ENCODE data around the gene TPO. TPM values are rescaled to one million over a fixed set of nuclear protein-coding genes. Genes with fewer than 3 reads are reported as not detected.
"Not testable (repeated sequence)": the region's sequence is repeated elsewhere in the genome, so short reads cannot be mapped to it uniquely, and the experiment has no call there.

Gene TPO
- total RNA-seq, 2 donors from 2014 or later, result 8.4 to 9.7 TPM

DNA sequence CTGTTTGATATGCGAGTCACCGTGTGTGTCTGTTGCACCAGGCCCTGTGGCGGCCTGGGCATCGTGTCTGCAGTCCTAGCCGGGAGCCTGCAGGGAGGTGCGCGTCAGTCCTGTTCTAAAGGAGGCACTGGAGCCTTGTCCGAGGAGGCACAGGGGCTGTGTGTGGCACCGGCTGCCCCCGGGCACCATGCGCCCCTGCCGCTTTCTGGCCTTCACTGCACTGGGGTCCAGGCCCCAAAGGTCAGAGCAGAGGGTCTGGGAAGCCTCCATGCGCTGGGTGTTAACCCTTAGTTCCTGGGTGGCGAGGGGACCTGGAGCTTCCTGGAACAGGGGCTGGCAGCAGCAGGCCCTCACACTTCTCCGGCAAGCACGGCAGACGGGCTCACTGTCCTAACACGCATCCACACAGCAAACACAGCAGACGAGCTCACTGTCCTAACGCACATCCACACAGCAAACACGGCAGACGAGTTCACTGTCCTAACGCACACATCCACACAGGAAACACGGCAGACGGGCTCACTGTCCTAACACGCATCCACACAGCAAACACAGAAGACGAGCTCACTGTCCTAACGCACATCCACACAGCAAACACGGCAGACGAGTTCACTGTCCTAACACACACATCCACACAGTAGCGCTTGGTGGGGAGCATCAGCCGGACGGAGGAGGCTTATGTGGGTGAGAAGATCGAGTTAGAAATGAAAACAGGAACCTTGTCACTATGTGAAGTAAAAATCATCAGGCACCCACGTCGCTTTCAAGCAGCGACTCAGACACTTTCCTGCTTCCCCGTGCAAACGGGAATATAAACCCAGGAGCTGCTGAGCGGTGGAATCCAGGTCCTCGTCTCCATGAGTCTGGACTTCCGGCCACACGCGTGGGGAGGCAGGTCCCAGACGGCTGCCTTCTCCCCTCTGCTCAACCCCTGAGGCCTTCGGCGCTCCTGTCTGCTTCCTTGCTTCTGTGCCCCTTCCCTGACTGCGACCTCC is 65.3 kb downstream of the TPO start:
- intact Hi-C loops (cut with DNase I), result no loop called here
- DNase-seq (no peak), ATAC-seq (no peak)

GRCh38 chr2:1479346-1479745 is 66.1 kb downstream of the TPO start:
- intact Hi-C loops (cut with DNase I), result no loop called here
- ATAC-seq, result no peak
- DNase-seq, result no peak

DNA sequence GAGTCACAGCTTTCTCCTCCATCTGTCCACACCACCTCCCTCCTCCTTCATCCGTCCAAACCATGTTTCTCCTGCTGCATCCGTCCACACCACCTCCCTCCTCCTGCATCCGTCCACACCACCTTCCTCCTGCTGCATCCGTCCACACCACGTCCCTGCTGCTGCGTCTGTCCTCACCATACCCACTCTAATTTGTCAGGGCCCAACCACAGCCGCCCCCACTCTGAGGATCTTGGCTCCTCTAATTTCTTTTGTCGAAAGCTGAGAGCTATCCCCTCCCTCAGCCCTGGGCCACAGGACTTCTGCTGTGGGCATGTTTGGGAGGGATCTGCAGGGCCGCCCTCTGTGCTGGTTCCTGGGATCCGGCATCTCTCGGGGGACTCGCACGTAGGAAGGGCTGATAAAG is 67.4 kb downstream of the TPO start:
- DNase-seq, result no peak
- ATAC-seq, result peak in 1 of 2 donors; percentile 72
- intact Hi-C loops (cut with DNase I), result no loop called here

DNA sequence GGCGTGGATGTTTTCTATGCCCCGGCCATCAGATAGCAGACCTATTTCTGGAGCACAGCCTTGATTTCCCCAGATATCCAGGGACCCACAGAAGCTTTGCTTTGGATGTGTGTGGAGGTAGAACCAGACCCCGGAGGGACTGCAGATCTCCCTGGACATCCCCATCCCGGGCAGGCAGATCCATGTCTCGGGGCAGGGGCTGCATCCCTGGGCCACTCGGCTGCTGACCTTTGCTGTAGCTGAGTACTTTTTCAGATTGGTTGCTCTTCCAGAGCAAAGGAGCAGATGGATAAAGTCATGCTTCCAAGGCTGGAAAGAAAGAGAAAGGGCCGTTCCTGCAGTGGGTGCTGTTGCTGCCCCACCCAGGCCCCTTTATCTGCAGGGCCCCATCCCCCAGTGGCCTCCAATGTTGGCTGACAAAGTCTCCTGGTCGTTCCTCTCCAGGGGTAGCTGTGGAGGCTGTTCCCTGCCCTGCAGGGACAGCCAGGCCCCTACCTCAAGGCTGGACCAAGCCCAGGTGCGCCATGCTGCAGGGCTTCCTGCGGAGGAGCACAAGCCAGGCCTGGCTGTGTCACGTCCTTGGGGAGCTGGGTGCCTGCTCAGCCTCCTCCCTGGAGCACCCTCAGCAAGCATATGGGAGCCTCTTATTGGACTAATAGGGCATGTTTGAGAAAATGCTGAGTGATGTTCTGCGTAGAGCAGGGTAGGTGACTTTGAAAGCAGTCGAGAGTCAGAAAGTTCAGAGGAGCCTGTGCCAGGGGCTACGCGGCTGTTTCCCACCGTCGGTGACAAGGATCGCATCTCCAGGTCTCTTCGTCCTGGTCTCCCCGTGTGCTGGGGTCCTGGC is 68.4 kb downstream of the TPO start:
- intact Hi-C loops (cut with DNase I), result no loop called here
- no peak for DNase-seq

DNA sequence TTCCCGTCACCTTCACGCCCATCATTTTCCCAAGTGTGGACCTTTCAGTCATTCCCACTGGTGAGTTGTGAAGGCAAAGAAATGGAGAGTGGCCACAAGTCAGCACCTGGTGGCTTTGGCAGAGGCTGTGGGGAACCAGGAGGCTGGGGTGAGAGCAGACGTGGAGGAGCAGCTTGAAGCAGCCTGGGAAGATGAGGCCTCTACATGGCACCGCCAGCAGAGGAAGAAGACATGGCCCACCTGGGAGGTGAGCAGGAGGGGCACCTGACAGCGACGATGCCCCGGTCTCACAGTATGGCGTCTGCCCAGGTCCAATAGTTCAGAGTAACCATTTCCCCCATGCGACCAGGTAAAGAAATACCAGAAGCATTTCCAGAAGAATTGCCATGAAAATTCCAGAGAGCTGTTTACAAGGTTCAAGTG is 69.0 kb downstream of the TPO start:
- ATAC-seq, result no peak
- no peak for DNase-seq
- intact Hi-C loops (cut with DNase I), result no loop called here

More for the DNA sequence above, 68.4 kb downstream of the TPO start:
- ATAC-seq, result no peak

- no peak for ATAC-seq
- intact Hi-C loops (cut with DNase I), result no loop called here
- no peak for DNase-seq
These were observed 69.7 kb downstream of the TPO start for GRCh38 chr2:1482981-1483380.

DNA sequence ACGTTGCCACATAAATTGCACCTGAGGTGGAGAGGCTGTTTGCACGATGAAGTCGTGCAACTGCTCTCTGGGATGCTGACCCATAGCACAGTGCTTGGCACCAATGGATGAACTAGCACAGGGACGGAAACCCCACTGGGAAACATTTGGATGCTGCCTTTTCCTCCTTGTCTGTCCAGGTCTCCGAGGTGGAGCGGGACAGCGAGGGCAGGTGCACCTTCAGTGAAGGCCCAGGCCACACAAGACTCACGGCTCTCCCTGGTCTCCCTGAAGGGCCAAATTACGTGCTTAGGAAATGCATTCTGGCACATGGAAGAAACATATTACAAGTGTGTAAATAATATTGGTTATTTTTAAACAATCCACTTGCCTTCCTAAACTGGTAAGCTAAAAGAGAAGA is 70.3 kb downstream of the TPO start:
- DNase-seq, result no peak
- no peak for ATAC-seq
- intact Hi-C loops (cut with DNase I), result no loop called here

- intact Hi-C loops (cut with DNase I), result no loop called here
- ATAC-seq (no peak), DNase-seq (no peak)
These were observed 71.0 kb downstream of the TPO start for GRCh38 chr2:1484131-1484884.

GRCh38 chr2:1486670-1487069 is 73.4 kb downstream of the TPO start:
- ATAC-seq (no peak), DNase-seq (no peak)
- intact Hi-C loops (cut with DNase I), result no loop called here

GRCh38 chr2:1487758-1488157 is 74.5 kb downstream of the TPO start:
- intact Hi-C loops (cut with DNase I), result no loop called here

GRCh38 chr2:1488181-1488671 is 75.0 kb downstream of the TPO start:
- ATAC-seq (no peak), DNase-seq (no peak)
- intact Hi-C loops (cut with DNase I), result no loop called here

More at GRCh38 chr2:1487758-1488157, 74.5 kb downstream of the TPO start:
- no peak for DNase-seq
- ATAC-seq, result no peak

- DNase-seq, result no peak
- peak in 1 of 2 donors; percentile 14 for ATAC-seq
- intact Hi-C loops (cut with DNase I), result no loop called here
These were observed 75.6 kb downstream of the TPO start for GRCh38 chr2:1488851-1489250.

- DNase-seq (no peak), ATAC-seq (no peak)
- intact Hi-C loops (cut with DNase I), result no loop called here
These were observed 76.2 kb downstream of the TPO start for GRCh38 chr2:1489486-1489885.

GRCh38 chr2:1490381-1490780 is 77.1 kb downstream of the TPO start:
- ATAC-seq; intact Hi-C loops (cut with DNase I); DNase-seq: not testable (repeated sequence)

DNA sequence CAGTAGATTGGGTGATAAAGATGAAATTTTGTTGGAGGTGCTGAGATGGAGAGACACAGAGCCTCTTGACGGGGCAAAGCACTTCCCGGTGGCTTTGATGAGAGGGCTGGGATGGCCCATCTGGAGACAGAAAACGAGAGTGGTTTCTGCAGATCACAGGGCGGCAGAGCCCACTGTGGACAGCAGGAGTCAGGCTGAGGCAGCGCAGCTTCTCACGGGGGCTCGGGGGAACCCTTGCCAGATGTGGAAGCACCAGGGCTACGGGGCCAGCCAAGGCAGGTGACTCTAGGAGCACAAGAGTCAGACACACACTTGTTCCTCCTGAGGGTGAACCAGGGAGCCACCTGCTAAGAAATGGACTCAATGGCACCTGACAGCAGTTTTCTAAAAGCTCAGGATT is 78.5 kb downstream of the TPO start:
- no peak for DNase-seq
- intact Hi-C loops (cut with DNase I), result no loop called here
- ATAC-seq, result no peak

- intact Hi-C loops (cut with DNase I); ATAC-seq; DNase-seq: not testable (repeated sequence)
These were observed 79.0 kb downstream of the TPO start for GRCh38 chr2:1492231-1492630.

DNA sequence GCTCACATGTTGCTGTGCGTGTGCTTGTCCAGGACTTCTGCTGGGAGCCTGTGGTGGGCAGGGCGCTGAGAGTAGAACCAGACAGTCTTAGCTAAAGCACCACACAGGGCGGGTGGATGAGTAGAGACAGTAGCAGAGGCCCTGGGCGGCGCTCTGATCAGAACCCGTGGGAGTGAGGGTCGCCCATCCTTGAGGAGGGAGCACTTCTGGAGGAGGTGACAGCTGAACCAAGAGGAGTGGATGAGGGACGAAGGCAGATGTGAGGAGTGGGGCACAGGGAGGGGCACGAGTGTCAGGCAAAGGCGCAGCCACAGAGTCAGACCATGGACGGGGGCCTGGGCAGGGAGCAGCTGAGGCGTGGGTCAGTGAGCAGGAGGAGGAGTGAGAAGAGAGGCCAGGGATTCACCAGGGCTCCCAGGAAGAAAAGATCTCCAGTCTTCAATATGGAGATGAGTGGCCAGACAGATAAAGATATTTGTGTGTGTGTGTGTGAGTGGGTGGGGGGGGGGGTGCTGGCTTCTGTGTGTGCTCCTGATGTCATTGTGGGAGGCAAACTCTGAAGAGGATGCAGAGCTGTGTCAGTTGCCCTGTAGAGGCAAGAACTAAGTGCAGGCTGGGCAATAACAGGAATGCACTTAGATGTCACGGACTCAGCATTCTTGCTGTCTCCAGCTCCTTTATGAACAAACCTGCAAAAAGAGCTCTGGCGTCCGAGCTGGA is 79.6 kb downstream of the TPO start:
- DNase-seq (no peak), ATAC-seq (no peak)
- intact Hi-C loops (cut with DNase I), result no loop called here

- no peak for DNase-seq
- ATAC-seq, result no peak
- intact Hi-C loops (cut with DNase I), result no loop called here
These were observed 80.3 kb downstream of the TPO start for GRCh38 chr2:1493431-1494126.

All from left cardiac atrium (tissue), 4 donors.